Lower leg skin (tissue), 3 donors: Measurements from ENCODE around the gene ZRANB1.

Experiments
- CTCF ChIP-seq, 3 donors: fragments of 450-650 bp; IDR thresholded peaks; one replicate each; pipeline ENCODE4 v1.5.1; 2016; ENCODE audit warnings: antibody characterized with exemption in 3 of 3, mild to moderate bottlenecking in 3 of 3, moderate library complexity in 2 of 3
- POLR2A ChIP-seq, 2 donors: fragments of 450-650 bp; IDR thresholded peaks; one replicate each; pipeline ENCODE4 v1.6.1; 2016 to 2017; ENCODE audit warnings: antibody characterized with exemption in 2 of 2, mild to moderate bottlenecking in 1 of 2, moderate library complexity in 1 of 2

- TF ChIP-seq POLR2A (IDR thresholded peaks at IDR 0.05) (no peak), CTCF (IDR thresholded peaks at IDR 0.05) (no peak)
These were observed 23.0 kb upstream of the ZRANB1 start for GRCh38 chr10:124918906-124919305.
